ENCODE data around the gene PCLAF.
A peak's percentile ranks its signal among the peaks of the same experiment; 100 is the strongest.
"Not testable (repeated sequence)": the region's sequence is repeated elsewhere in the genome, so short reads cannot be mapped to it uniquely, and the experiment has no call there.

PCLAF gene

GRCh38 chr15:64381000-64381751, at the start of gene PCLAF:
Gene PCLAF, minus strand, starts transcription at chr15:64381441. Its CDS starts 70 bp downstream, at chr15:64381371.
- DNase-seq (ENCODE audit: low spot score): peak; percentile 97

- DNase-seq (ENCODE audit: low spot score): no peak
These were observed 48.9 kb upstream of the PCLAF start for GRCh38 chr15:64430000-64430735.

GRCh38 chr15:64429448-64429847, 48.2 kb upstream of the PCLAF start:
- no peak for DNase-seq (ENCODE audit: low spot score)

- peak; percentile 30 for DNase-seq (ENCODE audit: low spot score)
These were observed 45.7 kb upstream of the PCLAF start for GRCh38 chr15:64426845-64427465.

GRCh38 chr15:64425221-64425620, 44.0 kb upstream of the PCLAF start:
- DNase-seq (ENCODE audit: low spot score): no peak

- DNase-seq (ENCODE audit: low spot score): no peak
These were observed 42.7 kb upstream of the PCLAF start for GRCh38 chr15:64423970-64424369.

GRCh38 chr15:64422697-64423096, 41.5 kb upstream of the PCLAF start:
- no peak for DNase-seq (ENCODE audit: low spot score)

- no peak for DNase-seq (ENCODE audit: low spot score)
These were observed 31.0 kb upstream of the PCLAF start for GRCh38 chr15:64412216-64412615.

GRCh38 chr15:64400583-64400982, 19.3 kb upstream of the PCLAF start:
- DNase-seq (ENCODE audit: low spot score): no peak

GRCh38 chr15:64398575-64398974, 17.3 kb upstream of the PCLAF start:
- no peak for DNase-seq (ENCODE audit: low spot score)

GRCh38 chr15:64396789-64397188, 15.5 kb upstream of the PCLAF start:
- no peak for DNase-seq (ENCODE audit: low spot score)

GRCh38 chr15:64392471-64392870, 11.2 kb upstream of the PCLAF start:
- DNase-seq (ENCODE audit: low spot score): not testable (repeated sequence)

GRCh38 chr15:64389036-64389435, 7.8 kb upstream of the PCLAF start:
- DNase-seq (ENCODE audit: low spot score): no peak

- peak; percentile 97 for DNase-seq (ENCODE audit: low spot score)
These were observed 6.4 kb upstream of the PCLAF start, which contains the start of gene TRIP4 for GRCh38 chr15:64387562-64388168. Gene TRIP4, plus strand, starts transcription at chr15:64387836. Its CDS starts 28 bp downstream, at chr15:64387864.

GRCh38 chr15:64386291-64386690, 5.0 kb upstream of the PCLAF start:
- no peak for DNase-seq (ENCODE audit: low spot score)

GRCh38 chr15:64383760-64384159, 2.5 kb upstream of the PCLAF start:
- no peak for DNase-seq (ENCODE audit: low spot score)

GRCh38 chr15:64380130-64380870, 941 bp downstream of the PCLAF start:
- not testable (repeated sequence) for DNase-seq (ENCODE audit: low spot score)

GRCh38 chr15:64379216-64379960, 1.9 kb downstream of the PCLAF start:
- peak; percentile 15 for DNase-seq (ENCODE audit: low spot score)

GRCh38 chr15:64373360-64373759, 7.9 kb downstream of the PCLAF start:
- DNase-seq (ENCODE audit: low spot score): no peak

GRCh38 chr15:64371383-64371782, 9.9 kb downstream of the PCLAF start:
- not testable (repeated sequence) for DNase-seq (ENCODE audit: low spot score)

- DNase-seq (ENCODE audit: low spot score): no peak
These were observed 12.1 kb downstream of the PCLAF start for GRCh38 chr15:64369078-64369607.

All from Ammon's horn (tissue), 1 donor.